ENCODE data around the gene NUP133.
"Not testable (repeated sequence)": the region's sequence is repeated elsewhere in the genome, so short reads cannot be mapped to it uniquely, and the experiment has no call there.

Gene NUP133

GRCh38 chr1:229531326-229531725 lies 23.2 kb upstream of the NUP133 start:
- Mint-ChIP-seq H3K4me1 (no peaks in the 10 kb centered on the region), H3K27ac (no peak overlapping the region), H3K4me3 (no peak overlapping the region), H3K36me3 (peaks cover 27% of the 10 kb centered on the region), H3K27me3 (no peaks in the 10 kb centered on the region), H3K9me3 (no peaks in the 10 kb centered on the region)
- ATAC-seq (ENCODE audit: low read depth): no peak
- DNase-seq (ENCODE audit: low spot score in 2 of 2): no peak

DNA sequence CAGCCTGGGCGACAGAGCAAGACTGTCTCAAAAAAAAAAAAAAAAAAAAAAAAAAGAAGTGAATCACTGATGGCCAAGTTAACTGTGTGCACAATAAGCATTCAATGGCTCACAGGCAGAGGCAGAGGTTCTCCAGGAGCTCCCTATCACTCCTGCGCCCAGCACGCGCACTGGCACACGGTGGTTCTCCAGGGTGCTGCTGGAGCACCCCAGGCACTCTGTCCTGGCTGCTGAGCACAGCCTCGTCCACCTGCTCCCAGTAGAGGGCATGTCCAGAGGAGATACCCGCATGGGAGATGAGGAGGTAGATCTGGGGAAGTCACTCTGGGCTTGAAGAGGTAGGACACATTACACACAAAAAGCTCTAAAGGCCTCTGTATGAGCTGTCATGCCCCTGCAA lies 21.5 kb upstream of the NUP133 start:
- H3K36me3 Mint-ChIP-seq: peaks cover 26% of the 10 kb centered on the region
- H3K27me3 Mint-ChIP-seq: no peaks in the 10 kb centered on the region
- H3K9me3 Mint-ChIP-seq: no peaks in the 10 kb centered on the region
- ATAC-seq (ENCODE audit: low read depth) (no peak), DNase-seq (ENCODE audit: low spot score in 2 of 2) (no peak)
- no peaks in the 10 kb centered on the region for H3K4me1 Mint-ChIP-seq
- H3K4me3 Mint-ChIP-seq: no peak overlapping the region
- H3K27ac Mint-ChIP-seq: no peak overlapping the region

- H3K36me3 Mint-ChIP-seq: peaks cover 19% of the 10 kb centered on the region
- H3K27ac Mint-ChIP-seq: peak overlapping the region; percentile 28
Measured at GRCh38 chr1:229526695-229527094, 18.6 kb upstream of the NUP133 start.

GRCh38 chr1:229523052-229523451 lies 14.9 kb upstream of the NUP133 start:
- DNase-seq (ENCODE audit: low spot score in 2 of 2): no peak
- no peak overlapping the region for H3K4me3 Mint-ChIP-seq
- H3K27me3 Mint-ChIP-seq: no peaks in the 10 kb centered on the region
- ATAC-seq (ENCODE audit: low read depth): no peak
- no peaks in the 10 kb centered on the region for H3K9me3 Mint-ChIP-seq
- peaks cover 15% of the 10 kb centered on the region for H3K36me3 Mint-ChIP-seq
- H3K27ac Mint-ChIP-seq: no peak overlapping the region
- no peaks in the 10 kb centered on the region for H3K4me1 Mint-ChIP-seq

More at GRCh38 chr1:229526695-229527094, 18.6 kb upstream of the NUP133 start:
- ATAC-seq (ENCODE audit: low read depth) (no peak), DNase-seq (ENCODE audit: low spot score in 2 of 2) (no peak)
- Mint-ChIP-seq H3K4me3 (no peak overlapping the region), H3K9me3 (no peaks in the 10 kb centered on the region), H3K27me3 (no peaks in the 10 kb centered on the region), H3K4me1 (no peaks in the 10 kb centered on the region)

GRCh38 chr1:229514578-229515275 lies 6.6 kb upstream of the NUP133 start:
- ATAC-seq (ENCODE audit: low read depth) (peak; percentile 95), DNase-seq (ENCODE audit: low spot score in 2 of 2) (peak; percentile 42 to 64)
- no peak overlapping the region for H3K4me3 Mint-ChIP-seq
- H3K4me1 Mint-ChIP-seq: peaks cover 2% of the 10 kb centered on the region
- peaks cover 3% of the 10 kb centered on the region for H3K36me3 Mint-ChIP-seq
- no peaks in the 10 kb centered on the region for H3K9me3 Mint-ChIP-seq
- peaks cover 2% of the 10 kb centered on the region for H3K27me3 Mint-ChIP-seq
- H3K27ac Mint-ChIP-seq: no peak overlapping the region

GRCh38 chr1:229511625-229512024 lies 3.5 kb upstream of the NUP133 start:
- peaks cover 16% of the 10 kb centered on the region for H3K4me1 Mint-ChIP-seq
- not testable (repeated sequence) for H3K4me3 Mint-ChIP-seq; H3K9me3 Mint-ChIP-seq; ATAC-seq (ENCODE audit: low read depth); H3K27me3 Mint-ChIP-seq; H3K36me3 Mint-ChIP-seq; H3K27ac Mint-ChIP-seq; DNase-seq (ENCODE audit: low spot score in 2 of 2)

- H3K27ac Mint-ChIP-seq; H3K27me3 Mint-ChIP-seq; H3K4me3 Mint-ChIP-seq; H3K36me3 Mint-ChIP-seq; DNase-seq (ENCODE audit: low spot score in 2 of 2); H3K9me3 Mint-ChIP-seq; ATAC-seq (ENCODE audit: low read depth): not testable (repeated sequence)
- H3K4me1 Mint-ChIP-seq: peaks cover 16% of the 10 kb centered on the region
Measured at GRCh38 chr1:229511201-229511600, 3.1 kb upstream of the NUP133 start.

GRCh38 chr1:229509576-229509975 lies 1.4 kb upstream of the NUP133 start:
- no peak for DNase-seq (ENCODE audit: low spot score in 2 of 2)

DNA sequence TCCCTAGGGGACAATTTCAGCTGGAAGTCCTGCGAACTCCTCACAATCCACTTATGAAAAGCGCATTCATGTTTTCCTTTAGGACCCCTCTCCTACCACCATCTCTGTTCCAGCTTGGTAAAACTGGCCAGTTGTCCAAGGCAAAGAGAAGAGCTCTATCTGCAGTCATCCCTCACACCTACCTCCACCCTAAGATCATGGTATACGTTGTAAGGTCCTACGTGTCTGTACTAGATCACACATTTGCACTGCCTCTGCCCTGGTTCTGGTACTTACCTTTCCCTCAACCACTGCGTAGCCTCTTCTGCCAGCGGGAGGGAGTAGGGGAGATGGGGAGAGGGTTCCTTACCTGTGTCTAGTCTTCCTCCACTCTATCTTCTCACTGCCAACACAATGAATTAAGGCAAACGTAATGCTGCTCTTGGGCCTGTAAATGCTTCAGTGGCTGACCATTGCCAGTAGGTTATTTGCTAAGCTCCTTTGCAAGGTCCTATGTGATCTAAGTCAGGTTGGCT lies 739 bp upstream of the NUP133 start:
- H3K4me1 Mint-ChIP-seq: peaks cover 15% of the 10 kb centered on the region
- H3K4me3 Mint-ChIP-seq: peak overlapping the region; percentile 92
- ATAC-seq (ENCODE audit: low read depth) (no peak), DNase-seq (ENCODE audit: low spot score in 2 of 2) (no peak)
- H3K9me3 Mint-ChIP-seq: no peaks in the 10 kb centered on the region
- peaks cover 2% of the 10 kb centered on the region for H3K27me3 Mint-ChIP-seq
- H3K27ac Mint-ChIP-seq: peak overlapping the region; percentile 97
- H3K36me3 Mint-ChIP-seq: no peaks in the 10 kb centered on the region

More at GRCh38 chr1:229509576-229509975, 1.4 kb upstream of the NUP133 start:
- peaks cover 16% of the 10 kb centered on the region for H3K4me1 Mint-ChIP-seq
- H3K4me3 Mint-ChIP-seq: peak overlapping the region; percentile 92
- H3K9me3 Mint-ChIP-seq: no peaks in the 10 kb centered on the region
- H3K36me3 Mint-ChIP-seq: no peaks in the 10 kb centered on the region
- H3K27ac Mint-ChIP-seq: peak overlapping the region; percentile 97
- peaks cover 2% of the 10 kb centered on the region for H3K27me3 Mint-ChIP-seq
- no peak for ATAC-seq (ENCODE audit: low read depth)

DNA sequence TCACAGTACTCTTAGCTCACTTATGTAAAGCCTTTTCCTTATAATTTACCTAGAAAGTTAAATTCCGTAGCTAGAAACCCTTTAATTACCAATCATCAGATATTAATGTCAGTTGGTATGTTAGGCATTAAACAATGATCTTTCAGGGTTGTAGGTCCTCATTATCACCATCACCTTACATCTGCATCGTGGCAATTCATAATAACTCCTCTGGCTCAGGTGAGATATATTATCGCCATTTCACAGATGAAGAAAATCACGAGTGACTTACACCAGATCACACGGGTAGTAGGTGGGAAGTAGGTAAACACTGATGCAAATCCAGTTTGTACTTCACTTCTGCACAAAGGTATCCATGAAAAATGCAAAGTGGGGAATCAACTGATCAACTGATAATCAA lies 639 bp downstream of the NUP133 start:
- no peak for DNase-seq (ENCODE audit: low spot score in 2 of 2)
- Mint-ChIP-seq H3K27me3 (peaks cover 2% of the 10 kb centered on the region), H3K9me3 (no peaks in the 10 kb centered on the region), H3K36me3 (peaks cover 2% of the 10 kb centered on the region), H3K4me1 (peaks cover 15% of the 10 kb centered on the region), H3K27ac (peak overlapping the region; percentile 97), H3K4me3 (peak overlapping the region; percentile 92)
- peak; percentile 6 for ATAC-seq (ENCODE audit: low read depth)

DNA sequence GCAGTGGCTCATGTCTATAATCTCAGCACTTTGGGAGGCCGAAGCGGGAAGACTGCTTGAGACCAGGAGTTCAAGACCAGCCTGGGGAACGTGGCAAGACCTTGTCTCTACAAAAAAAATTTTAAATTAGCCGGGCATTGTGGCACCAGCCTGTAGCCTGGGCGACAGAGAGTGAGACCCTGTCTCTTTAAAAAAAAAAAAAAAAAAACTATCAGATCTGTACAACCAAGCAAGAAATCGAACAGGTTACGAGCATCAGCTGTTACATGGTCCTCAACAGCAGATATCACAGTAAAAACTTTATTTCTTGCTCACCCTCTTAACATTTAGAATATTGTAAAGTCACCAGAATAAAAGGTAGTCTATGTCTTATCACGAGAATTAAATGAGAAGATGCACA lies 1.5 kb downstream of the NUP133 start:
- H3K36me3 Mint-ChIP-seq: peaks cover 2% of the 10 kb centered on the region
- no peak overlapping the region for H3K27ac Mint-ChIP-seq
- ATAC-seq (ENCODE audit: low read depth) (no peak), DNase-seq (ENCODE audit: low spot score in 2 of 2) (no peak)
- peaks cover 2% of the 10 kb centered on the region for H3K27me3 Mint-ChIP-seq
- peak overlapping the region; percentile 5 for H3K4me3 Mint-ChIP-seq
- H3K4me1 Mint-ChIP-seq: peaks cover 15% of the 10 kb centered on the region
- no peaks in the 10 kb centered on the region for H3K9me3 Mint-ChIP-seq

GRCh38 chr1:229495782-229496181 lies 12.4 kb downstream of the NUP133 start:
- Mint-ChIP-seq H3K4me3 (no peak overlapping the region), H3K36me3 (peaks cover 27% of the 10 kb centered on the region), H3K27ac (peak overlapping the region; percentile 20)

GRCh38 chr1:229487181-229487580 lies 21.0 kb downstream of the NUP133 start:
- no peak overlapping the region for H3K4me3 Mint-ChIP-seq
- no peaks in the 10 kb centered on the region for H3K9me3 Mint-ChIP-seq
- H3K36me3 Mint-ChIP-seq: peaks cover 30% of the 10 kb centered on the region
- no peak overlapping the region for H3K27ac Mint-ChIP-seq
- peaks cover 3% of the 10 kb centered on the region for H3K4me1 Mint-ChIP-seq
- no peak for DNase-seq (ENCODE audit: low spot score in 2 of 2)
- ATAC-seq (ENCODE audit: low read depth): no peak
- no peaks in the 10 kb centered on the region for H3K27me3 Mint-ChIP-seq

More at GRCh38 chr1:229495782-229496181, 12.4 kb downstream of the NUP133 start:
- ATAC-seq (ENCODE audit: low read depth): no peak
- Mint-ChIP-seq H3K9me3 (no peaks in the 10 kb centered on the region), H3K27me3 (no peaks in the 10 kb centered on the region), H3K4me1 (no peaks in the 10 kb centered on the region)
- no peak for DNase-seq (ENCODE audit: low spot score in 2 of 2)

DNA sequence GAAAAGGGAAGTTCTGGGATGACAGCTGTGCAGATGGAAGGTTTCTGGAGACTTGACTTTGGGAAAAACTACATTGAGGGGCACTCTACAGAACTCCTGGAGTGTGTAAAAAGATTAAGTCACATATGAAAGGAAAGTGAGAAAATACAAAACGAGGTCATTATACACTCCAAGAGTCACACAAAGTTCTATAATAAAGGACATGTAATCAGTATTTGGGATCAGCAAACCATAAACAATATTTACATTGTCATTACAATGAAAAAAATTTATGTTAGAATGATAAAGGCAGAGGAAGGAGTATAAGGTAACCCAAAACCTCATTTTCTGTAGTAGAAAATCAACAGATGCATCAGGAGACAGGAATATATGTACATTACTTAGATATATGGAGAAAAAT lies 22.8 kb downstream of the NUP133 start:
- Mint-ChIP-seq H3K27ac (no peak overlapping the region), H3K9me3 (no peaks in the 10 kb centered on the region), H3K27me3 (no peaks in the 10 kb centered on the region), H3K4me1 (peaks cover 7% of the 10 kb centered on the region), H3K4me3 (no peak overlapping the region), H3K36me3 (peaks cover 30% of the 10 kb centered on the region)
- ATAC-seq (ENCODE audit: low read depth): no peak
- DNase-seq (ENCODE audit: low spot score in 2 of 2): no peak

DNA sequence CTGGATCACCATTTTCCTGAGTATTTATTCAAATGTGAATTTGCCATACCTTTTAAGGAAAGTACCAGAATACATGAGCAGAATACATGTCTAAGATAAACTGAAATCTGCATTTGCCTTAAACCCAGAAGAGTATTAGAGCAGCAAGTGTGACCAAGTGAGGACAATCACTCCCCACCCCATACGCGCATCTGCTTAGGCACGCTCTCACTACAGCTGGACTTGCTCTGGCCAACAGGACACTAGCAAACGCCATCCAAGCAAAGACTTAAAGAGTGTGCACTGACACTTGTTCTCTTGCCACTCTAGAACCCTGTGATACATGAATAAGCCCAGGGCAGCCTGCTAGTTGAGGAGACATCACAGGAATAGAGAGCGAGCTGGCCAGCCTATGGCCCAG lies 25.6 kb downstream of the NUP133 start:
- H3K27ac Mint-ChIP-seq: peak overlapping the region; percentile 90
- no peak overlapping the region for H3K4me3 Mint-ChIP-seq
- no peak for DNase-seq (ENCODE audit: low spot score in 2 of 2)
- no peaks in the 10 kb centered on the region for H3K27me3 Mint-ChIP-seq
- ATAC-seq (ENCODE audit: low read depth): no peak
- peaks cover 24% of the 10 kb centered on the region for H3K4me1 Mint-ChIP-seq
- no peaks in the 10 kb centered on the region for H3K9me3 Mint-ChIP-seq
- H3K36me3 Mint-ChIP-seq: peaks cover 23% of the 10 kb centered on the region
